GM19240 (cell line): ENCODE data around the gene ZNF791.
"Not testable (repeated sequence)": the region's sequence is repeated elsewhere in the genome, so short reads cannot be mapped to it uniquely, and the experiment has no call there.

ENCODE experiments used
- DNase-seq: peaks from one replicate; pipeline ENCODE4 v3.0.0; 2011; ENCODE audit warnings: low spot score; ENCODE audit not compliant: insufficient read length

ZNF791 gene

DNA sequence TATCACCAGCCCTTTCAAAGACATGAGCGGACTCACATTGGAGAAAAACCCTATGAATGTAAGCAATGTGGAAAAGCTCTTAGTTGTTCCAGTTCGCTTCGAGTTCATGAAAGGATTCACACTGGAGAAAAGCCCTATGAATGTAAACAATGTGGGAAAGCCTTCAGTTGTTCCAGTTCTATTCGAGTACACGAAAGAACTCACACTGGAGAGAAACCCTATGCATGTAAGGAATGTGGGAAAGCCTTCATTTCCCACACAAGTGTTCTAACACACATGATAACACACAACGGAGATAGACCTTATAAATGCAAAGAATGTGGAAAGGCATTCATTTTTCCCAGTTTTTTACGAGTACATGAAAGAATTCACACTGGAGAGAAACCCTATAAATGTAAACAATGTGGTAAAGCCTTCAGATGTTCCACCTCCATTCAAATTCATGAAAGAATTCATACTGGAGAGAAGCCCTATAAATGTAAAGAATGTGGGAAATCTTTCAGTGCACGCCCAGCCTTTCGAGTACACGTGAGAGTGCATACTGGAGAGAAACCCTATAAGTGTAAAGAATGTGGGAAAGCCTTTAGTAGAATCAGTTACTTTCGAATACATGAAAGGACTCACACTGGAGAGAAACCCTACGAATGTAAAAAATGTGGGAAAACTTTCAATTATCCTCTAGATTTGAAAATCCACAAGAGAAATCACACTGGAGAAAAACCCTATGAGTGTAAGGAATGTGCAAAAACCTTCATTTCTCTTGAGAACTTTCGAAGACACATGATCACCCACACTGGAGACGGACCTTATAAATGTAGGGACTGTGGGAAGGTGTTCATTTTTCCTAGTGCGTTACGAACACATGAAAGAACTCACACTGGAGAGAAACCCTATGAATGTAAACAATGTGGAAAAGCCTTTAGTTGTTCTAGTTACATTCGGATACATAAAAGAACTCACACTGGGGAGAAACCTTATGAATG lies 17.6 kb downstream of the ZNF791 start:
- no peak for DNase-seq

DNA sequence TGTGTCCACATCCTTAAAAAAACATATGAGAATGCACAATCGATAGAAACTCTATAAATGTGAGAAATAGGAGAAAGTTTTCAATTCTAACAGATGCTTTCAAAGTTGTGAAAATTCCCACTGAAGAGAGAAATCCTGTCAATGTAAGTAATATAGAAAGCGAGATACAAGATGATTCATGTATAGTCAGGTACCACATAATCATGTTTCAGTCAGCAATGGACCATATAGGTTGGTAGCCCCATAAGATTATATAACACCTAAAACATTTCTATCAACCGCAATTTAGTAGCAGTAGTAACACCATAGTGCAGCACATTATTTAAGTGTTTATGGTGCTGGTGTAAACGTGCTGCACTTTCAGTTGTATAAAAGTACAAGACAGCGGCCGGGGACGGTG lies 18.5 kb downstream of the ZNF791 start:
- DNase-seq = no peak

DNA sequence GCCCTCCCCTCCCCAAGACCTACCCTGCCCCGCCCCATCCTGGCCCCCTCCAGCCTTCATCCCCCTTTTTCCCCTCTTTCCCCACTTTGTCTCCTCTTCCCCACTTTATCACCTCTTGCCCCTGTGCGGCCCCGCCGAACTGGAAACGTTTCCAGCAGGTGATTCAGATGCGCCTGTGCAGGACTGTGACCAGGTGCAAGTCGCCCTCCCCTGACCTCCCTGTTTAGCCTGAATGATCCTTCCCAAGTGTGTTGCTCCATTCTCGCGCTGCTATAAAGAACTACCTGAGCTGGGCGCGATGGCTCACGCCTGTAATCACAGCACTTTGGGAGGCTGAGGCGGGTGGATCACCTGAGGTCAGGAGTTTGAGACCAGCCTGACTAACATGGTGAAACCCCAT lies 25.9 kb downstream of the ZNF791 start:
- DNase-seq = no peak

DNA sequence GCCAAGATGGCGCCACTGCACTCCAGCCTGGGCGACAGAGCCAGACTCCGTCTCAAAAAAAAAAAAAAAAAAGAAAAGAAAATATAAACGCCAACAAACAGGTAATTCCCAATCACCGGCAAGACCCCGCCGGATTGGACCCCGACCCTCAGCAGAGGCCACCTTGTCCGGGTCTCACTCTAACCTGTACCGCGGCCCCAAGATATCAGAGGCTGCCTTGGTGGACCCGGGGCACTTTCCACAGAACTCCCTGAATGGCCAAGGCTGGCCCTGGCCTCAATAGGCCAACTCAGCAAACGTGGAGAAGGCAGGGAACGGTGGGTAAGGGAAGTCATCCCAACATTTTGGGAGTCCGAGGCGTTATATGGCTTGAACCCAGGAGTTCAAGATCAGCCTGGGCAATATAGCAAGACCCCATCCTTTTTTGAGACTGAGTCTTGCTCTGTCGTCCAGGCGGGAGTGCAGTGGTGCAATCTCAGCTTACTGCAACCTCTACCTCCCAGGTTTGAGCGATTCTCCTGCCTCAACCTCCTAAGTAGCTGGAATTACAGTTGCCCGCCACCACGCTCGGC lies 28.0 kb downstream of the ZNF791 start:
- DNase-seq = no peak

DNA sequence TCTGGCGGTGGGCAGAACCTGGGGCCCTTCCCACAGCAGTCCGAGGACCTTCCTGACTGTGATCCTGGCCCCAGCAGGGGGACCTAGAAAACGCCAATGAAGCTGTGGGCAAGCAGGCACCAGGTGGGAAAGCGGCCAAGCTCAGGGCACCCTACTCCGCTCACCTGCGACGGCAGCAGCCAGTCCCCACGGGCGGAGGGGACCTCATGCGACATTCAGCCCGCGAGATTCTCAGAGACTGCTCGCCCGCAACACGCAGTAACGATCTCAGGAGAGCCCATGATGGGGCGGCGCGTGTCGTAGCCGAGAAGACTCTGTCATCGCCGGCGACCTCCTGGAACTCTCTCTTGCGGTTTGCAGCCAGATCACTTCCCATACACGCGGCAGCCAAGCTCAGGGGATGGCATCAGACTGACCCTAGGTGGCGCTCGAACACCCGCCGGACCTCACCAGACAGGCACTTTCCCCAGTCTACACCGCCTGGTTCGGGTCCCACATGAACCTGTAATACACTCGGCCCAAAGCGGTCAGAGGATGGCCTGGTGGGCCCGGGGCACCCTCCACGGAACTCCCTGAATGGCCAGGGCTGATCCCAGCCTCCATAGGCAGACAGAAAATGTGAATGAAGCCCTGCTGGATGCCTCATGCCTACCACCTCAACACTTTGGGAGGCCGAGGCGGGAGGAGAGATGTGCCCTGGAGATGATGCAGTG lies 29.3 kb downstream of the ZNF791 start:
- peak; percentile 69 for DNase-seq

DNA sequence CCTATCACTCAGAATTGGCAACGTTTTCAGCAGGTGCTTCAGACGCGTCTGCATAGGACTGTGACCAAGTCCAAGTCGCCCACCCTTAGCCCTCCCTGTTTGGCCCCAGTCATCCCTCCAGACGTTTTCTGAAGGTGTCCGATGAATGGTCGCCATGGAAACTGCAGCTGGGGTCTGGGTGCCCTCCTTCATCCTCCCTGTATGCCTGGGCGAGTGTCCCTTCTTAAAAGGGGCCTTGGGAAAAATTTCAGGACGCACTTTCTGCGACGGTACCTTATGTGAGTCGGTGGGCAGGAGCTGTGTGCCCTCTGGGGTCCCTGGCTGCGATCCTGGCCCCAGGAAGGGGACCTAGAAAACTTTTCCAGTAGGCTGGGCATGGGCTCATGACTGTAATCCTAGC lies 30.7 kb downstream of the ZNF791 start:
- no peak for DNase-seq

DNA sequence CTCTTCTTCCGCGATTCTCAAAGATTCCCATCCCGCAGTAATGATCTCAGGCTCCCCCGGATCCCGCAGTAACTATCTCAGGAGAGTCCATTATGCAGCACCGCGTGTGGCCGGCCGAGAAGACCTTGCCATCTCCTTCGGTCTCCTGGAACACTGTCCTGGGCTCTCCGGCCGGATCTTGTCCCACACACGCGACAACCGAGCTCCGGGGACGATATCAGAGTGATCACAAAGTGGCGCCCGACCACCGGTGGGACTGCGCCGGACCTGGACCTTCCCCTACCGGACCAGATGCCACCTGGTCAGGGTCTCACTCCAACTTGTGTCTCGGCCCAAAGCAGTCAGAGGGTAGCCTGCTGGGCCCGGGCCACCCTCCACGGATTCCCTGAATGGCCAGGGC lies 31.8 kb downstream of the ZNF791 start:
- DNase-seq = no peak

DNA sequence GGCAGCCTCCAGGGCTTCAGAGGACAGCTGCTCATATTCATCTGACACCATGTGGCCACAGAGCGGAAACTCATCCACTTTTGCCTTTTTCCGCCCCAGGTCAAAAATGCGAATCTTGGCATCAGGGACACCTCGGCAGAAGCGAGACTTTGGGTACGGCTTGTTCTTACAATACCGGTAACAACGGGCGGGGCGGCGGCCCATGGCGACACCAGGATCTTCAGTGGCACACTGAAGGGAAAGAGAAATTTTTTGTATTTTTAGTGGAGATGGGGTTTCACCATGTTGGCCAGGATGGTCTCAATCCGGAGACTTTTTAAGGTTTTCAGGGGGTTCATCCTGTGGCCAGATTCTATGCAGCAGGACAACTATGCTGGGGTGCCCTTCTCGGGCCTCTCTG lies 33.0 kb downstream of the ZNF791 start:
- DNase-seq = not testable (repeated sequence)

DNA sequence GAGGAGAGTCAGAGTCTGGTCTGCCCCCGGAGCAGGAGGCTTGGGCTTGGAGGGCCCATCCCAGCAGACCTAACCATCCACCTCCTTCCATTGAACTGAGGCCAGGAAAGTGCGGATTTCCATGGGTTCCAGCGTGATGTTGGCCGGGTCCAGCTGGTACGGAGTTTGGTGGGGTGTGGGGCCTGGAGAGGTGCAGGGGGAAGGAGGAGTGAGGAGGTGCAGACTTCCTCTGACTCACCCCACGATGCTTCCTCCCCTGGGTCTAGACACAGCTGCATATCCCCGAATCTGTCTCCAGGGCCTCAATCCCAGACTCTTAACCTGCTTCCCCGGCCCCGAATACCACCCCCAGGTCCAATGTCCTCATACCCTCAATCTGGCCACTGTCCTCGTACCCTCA lies 35.8 kb downstream of the ZNF791 start:
- no peak for DNase-seq

DNA sequence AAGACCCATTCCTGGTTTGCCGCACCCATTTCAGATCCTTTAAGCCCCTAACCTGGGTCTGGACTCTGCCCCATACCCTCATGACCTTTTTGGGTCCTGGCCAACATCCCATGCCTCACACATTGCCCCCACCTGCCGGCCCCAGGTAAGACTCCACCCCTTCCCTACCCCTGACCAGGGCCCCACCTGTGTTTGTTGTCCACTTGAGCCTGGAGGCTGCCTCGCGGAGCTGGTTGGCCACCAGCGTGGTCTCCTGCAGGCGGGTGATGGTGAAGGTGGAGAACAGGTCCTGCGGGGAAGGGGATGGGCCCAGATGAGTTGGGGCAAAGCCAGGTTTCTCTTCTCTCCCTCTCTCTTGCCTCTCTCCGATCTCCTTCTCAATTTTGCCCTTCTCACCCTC lies 36.3 kb downstream of the ZNF791 start:
- DNase-seq = no peak

DNA sequence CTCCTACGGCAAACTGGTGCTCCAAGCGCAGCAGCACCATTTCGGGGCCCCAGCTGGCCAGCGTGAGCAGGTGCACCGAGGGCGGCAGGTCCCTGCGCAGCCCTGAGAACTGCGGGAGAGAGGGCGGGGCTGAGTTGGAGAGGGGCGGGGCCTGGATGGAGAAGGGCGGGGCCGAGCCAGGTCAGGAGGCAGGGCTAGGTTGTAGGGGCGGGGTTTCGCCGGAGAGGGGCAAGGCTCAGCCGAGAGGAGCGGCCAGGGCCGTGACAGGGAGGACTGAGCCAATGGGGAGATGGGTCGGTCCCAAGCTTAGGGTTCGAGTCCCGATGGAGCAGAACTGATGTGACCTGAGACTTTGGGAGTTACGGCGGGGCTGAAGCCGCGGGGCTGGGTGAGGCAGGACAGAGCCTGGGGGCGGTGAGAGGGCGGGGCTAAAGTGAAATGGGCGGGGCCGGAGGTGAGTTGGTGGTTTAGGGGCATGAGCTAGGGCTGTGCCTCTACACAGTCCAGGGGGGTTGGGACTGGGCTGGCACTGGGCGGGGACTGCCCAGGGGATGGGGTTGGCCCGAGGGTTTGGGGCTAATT lies 36.9 kb downstream of the ZNF791 start:
- DNase-seq = no peak

DNA sequence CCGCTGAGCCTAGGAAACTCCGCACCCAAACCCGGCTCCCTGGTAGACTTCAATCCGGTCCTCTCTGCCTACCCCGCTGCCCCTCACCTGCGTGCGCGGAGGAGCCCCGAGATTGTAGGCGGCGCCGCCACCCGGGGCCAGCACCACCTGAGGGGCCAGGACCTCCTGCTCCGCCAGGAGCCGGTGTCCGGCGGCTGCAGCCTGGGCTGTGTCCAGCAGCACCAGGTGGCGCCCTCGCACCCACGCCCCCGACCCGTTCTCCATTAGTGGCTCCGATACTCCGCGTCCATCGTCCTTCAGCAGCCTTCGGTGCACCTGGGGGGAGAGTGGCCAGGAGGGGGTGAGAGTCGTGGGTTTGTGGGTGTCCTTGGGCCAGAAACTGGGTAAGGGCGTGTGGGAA lies 37.4 kb downstream of the ZNF791 start:
- DNase-seq = no peak

DNA sequence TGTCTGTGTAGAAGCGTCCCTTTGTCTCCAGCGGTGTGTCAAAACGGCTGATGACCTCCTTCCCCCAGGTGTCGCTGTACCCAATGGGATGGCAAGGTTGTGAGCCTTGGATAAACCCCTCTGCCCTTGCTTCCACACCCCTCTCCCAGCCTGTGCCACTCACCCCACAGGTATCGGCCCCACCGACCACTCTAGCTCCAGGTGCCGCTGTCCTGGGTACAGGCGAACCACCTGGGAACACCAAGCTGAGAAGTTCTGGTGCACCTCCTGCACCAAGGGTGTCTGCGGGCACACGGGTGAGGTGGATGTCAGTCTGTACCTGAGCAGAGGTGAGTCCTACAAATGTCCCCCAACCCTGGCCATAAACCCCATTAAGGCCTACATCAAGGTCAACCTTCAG lies 39.2 kb downstream of the ZNF791 start:
- no peak for DNase-seq

DNA sequence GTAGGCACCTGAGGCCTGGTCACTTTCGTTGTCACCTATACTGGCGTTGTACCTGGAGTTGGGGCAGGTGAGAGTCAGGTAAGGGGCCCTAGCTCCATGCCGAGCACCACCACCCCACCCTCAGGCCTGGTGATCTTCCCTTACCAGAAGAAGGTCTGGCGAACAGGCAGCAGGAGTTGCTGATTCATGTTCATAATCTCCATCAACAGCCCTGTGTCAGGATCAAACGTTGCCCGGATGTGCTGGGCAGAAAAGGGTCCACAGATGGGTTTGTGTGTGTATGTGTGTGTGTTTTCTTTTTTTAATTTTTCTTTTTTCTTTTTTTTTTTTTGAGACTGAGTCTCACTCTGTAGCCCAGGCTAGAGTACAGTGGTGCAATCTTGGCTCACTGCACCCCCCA lies 41.5 kb downstream of the ZNF791 start:
- no peak for DNase-seq

DNA sequence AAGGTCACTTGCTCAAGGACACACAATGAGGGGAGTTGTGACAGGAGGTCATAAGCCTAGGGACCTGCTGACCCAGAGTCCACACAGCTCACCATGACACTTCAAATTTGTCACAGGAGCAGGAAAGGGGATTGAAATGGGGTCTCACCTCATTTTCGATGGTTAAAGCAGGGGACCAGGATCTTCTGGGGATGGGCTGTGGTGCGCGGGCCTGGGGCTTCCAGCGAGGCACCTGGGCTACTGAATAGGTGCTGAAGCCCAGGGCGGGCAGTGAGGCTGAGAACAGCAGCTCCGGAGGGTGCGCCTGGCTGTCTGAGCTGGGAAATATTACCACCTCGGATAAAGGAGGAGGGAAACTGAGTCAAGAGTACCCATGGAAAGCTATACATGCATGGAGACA lies 44.8 kb downstream of the ZNF791 start:
- no peak for DNase-seq

DNA sequence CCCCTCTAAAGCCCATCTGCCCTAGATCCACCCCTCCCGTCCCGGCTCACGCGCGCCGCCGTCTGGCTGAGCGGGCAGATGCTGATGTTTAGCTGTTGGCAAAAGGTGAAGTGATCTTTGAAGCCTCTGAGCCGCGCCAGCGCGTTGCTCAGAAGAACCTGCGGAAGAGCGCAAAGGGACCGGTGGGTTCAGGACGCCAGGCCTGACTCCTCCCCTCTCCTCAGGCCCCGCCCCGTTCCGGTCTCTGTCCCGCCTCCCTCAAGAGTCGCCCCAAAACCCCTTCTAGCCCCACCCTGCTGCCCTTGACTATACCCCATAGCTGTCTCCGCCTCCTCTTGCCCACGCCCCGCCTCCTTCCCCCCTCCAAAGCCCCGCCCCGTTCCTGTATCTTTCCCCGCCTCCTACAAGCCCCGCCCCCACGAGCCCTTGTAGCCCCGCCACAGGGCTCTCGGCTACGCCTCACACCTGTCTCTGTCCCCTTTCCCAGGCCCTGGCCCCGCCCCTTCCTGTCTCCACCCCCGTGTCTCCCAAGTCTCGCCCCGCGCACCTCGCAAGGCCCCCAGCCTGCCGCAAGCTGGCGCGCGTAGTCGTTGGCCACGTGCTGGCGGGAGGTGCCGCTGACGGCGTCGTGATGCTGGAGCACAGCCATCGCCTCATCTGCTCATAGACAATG lies 46.3 kb downstream of the ZNF791 start:
- no peak for DNase-seq

DNA sequence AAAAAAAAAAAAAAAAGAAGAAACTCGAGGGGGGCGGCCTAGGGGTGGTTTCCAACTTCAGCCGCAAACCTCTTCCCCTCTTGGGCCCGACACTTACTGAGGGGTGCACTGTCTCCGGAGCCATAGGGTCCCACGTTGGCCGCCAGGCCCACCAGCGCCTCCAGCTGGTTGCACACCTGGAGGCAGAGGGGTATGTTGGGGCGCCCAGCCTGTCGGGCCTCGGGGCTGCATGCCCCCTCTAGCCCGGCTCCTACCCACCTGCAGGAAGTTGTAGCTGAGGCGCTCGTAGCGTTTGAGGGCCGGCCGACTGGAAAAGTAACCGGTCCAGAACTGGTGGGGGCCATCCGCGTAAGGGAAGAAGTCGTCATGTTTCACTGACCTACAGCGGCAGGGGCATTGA lies 47.2 kb downstream of the ZNF791 start:
- no peak for DNase-seq

DNA sequence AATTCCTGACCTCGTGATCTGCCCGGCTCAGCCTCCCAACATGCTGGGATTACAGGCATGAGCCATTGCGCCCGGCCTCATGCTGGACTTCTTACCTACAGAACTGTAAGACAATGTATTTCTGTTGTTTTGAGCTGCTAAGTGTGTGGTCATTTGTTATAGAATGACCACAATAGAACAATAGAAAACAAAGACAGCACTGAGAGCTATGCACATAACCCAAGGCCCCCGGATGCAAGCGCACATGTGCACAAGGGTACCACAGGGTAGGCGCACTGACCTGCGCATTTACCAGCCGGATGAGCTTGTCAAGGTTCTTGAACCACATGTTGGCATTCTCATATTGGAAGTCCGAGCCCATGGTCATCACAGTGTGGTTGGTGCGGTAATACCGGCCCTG lies 50.3 kb downstream of the ZNF791 start:
- DNase-seq = no peak

DNA sequence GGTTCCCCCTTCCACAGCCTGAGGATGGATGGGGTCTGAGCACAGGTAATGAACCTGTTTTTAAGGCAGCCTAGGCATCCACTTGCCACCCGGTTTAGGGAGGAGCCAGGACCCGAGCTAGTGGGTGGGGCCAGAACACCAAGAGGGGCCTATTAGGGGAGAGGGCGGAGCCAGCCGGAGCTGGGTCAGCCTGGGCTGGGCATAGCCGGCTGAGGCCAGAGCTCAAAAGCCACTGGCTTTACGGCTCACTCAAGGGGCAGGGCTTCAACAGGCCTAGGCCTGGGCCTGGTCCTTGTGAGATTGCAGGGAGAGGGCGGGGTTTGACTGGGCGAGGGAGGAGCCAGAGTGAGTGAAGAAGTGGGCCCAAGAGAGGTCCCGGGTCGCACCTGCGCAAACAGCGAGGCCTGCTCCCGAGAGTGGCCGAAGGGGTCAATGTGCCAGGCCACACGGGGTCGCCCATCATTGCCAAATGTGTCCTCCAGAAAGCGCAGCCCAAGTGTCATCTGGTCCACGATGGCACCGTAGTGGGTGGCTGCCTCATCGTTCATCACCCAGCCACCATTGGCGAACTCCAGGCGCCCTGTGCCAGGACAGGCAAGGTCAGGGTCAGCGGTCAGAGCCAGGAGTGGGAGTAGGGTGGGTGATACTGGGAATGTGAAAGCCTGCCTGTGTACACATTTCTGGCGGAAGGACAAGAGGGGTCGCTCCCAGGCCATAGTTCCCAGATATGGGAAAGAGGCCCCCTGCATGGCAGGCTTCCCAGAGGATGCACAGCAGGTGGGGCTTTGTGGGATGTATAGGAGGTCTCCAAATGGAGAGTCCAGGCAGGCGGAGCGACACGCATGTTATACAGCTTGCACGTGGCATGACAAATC lies 53.9 kb downstream of the ZNF791 start:
- DNase-seq = no peak

DNA sequence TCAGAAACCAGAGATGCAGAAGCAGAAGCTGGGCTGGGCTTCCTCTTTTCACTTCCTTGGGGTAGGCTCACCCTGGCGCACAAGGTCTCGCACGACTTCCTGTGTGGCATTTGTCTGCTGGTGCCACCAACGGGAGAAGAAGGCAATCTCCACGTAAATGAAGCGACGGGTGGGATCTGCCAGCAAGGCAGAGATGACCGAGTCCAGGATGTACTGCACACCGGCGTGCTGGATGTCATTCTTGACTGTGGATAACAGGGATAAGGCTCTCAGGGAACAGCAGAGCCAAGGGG lies 54.5 kb downstream of the ZNF791 start:
- no peak for DNase-seq
